LNCAP (cell line): ENCODE results near the gene MTA1.

Source experiments
- CTCF ChIP-seq: fragments of 450-650 bp; IDR thresholded peaks from 2 replicates; pipeline ENCODE4 v1.5.1; 2017; ENCODE audit warnings: mild to moderate bottlenecking

The MTA1 gene

GRCh38 chr14:105378873-105379685, 40.5 kb upstream of the MTA1 start:
- no peak for TF ChIP-seq CTCF

GRCh38 chr14:105379946-105380345, 39.7 kb upstream of the MTA1 start:
- TF ChIP-seq CTCF: no peak

GRCh38 chr14:105380756-105381155, 38.9 kb upstream of the MTA1 start:
- no peak for TF ChIP-seq CTCF

GRCh38 chr14:105381446-105382342, 37.9 kb upstream of the MTA1 start:
- TF ChIP-seq CTCF: no peak

- no peak for TF ChIP-seq CTCF
Measured at GRCh38 chr14:105382343-105383082, 37.1 kb upstream of the MTA1 start.

GRCh38 chr14:105383083-105383730, 36.4 kb upstream of the MTA1 start:
- TF ChIP-seq CTCF: no peak

GRCh38 chr14:105384041-105384557, 35.5 kb upstream of the MTA1 start:
- TF ChIP-seq CTCF: no peak
